ENCODE results near the gene GFOD2.
A peak's percentile ranks its signal among the peaks of the same experiment; 100 is the strongest.

The GFOD2 gene

GRCh38 chr16:67668495-67669157 is 50.5 kb downstream of the GFOD2 start:
- peak in 1 of 2 experiments; percentile 22 for DNase-seq

GRCh38 chr16:67667817-67668494 is 51.2 kb downstream of the GFOD2 start:
- DNase-seq: peak; percentile 96 to 97

GRCh38 chr16:67667453-67667816 is 51.7 kb downstream of the GFOD2 start:
- DNase-seq: no peak

GRCh38 chr16:67666559-67667452 is 52.3 kb downstream of the GFOD2 start, which contains the start of the genes C16orf86 and ENKD1:
TSS of gene C16orf86 (plus strand) at chr16:67666814. CDS start at chr16:67666971, 157 bp downstream.
TSS of gene ENKD1 (minus strand) at chr16:67666750. CDS start at chr16:67666442, 308 bp downstream.
- peak; percentile 78 to 79 for DNase-seq

- peak in 1 of 2 experiments; percentile 13 for DNase-seq
Measured at GRCh38 chr16:67666032-67666551, 53.0 kb downstream of the GFOD2 start.

- no peak for DNase-seq
Measured at GRCh38 chr16:67665598-67665997, 53.5 kb downstream of the GFOD2 start.

- DNase-seq: no peak
Measured at GRCh38 chr16:67664871-67665270, 54.2 kb downstream of the GFOD2 start.

- no peak for DNase-seq
Measured at GRCh38 chr16:67664258-67664657, 54.9 kb downstream of the GFOD2 start.

- DNase-seq: no peak
Measured at GRCh38 chr16:67663877-67664222, 55.3 kb downstream of the GFOD2 start.

- DNase-seq: peak; percentile 13 to 28
Measured at GRCh38 chr16:67663151-67663876, 55.8 kb downstream of the GFOD2 start.

GRCh38 chr16:67662653-67663010 is 56.5 kb downstream of the GFOD2 start:
- DNase-seq: no peak

- DNase-seq: no peak
Measured at GRCh38 chr16:67661886-67662652, 57.0 kb downstream of the GFOD2 start.

- DNase-seq: peak; percentile 40 to 52
Measured at GRCh38 chr16:67661101-67661761, 57.9 kb downstream of the GFOD2 start.

GRCh38 chr16:67660564-67661028 is 58.5 kb downstream of the GFOD2 start, which contains the start of gene PARD6A:
TSS of gene PARD6A (plus strand) at chr16:67660960. CDS start at chr16:67661039, 79 bp downstream.
- DNase-seq: peak; percentile 93 to 94

GRCh38 chr16:67659675-67660563 is 59.2 kb downstream of the GFOD2 start, which contains the start of gene ACD:
TSS of gene ACD (minus strand) at chr16:67660260. CDS start at chr16:67660220, 40 bp downstream.
- DNase-seq: peak; percentile 73 to 79

- no peak for DNase-seq
Measured at GRCh38 chr16:67658849-67659674, 60.1 kb downstream of the GFOD2 start.

- no peak for DNase-seq
Measured at GRCh38 chr16:67657751-67658518, 61.2 kb downstream of the GFOD2 start.
